ENCODE results near the gene SFXN3. TPM values are rescaled to one million over a fixed set of nuclear protein-coding genes. Genes with fewer than 3 reads are reported as not detected.
A peak's percentile ranks its signal among the peaks of the same experiment; 100 is the strongest.

SFXN3 gene
- polyA plus RNA-seq, 1 experiment: 77.8 TPM

DNA sequence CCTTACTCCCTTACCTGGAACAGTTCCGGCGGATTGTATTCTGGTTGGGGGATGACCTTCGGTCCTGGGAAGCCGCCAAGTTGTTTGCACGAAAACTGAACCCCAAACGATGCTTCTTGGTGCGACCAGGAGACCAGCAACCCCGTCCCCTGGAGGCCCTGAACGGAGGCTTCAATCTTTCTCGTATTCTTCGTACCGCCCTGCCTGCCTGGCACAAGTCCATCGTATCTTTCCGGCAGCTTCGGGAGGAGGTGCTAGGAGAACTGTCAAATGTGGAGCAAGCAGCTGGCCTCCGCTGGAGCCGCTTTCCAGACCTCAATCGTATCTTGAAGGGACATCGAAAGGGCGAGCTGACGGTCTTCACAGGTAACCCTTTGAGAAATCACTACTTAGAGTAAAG, 41.9 kb upstream of the SFXN3 start:
- Histone ChIP-seq H3K9me3 (ENCODE audit: control insufficient read depth, insufficient read depth, low read length) (no peaks in the 10 kb centered on the region; the same call in 1 of the 2 replicates), H3K4me3 (ENCODE audit: low read depth, low read length) (no peak overlapping the region), H3K27ac (ENCODE audit: low read depth, low read length) (no peak overlapping the region), H3K27me3 (ENCODE audit: control insufficient read depth, insufficient read depth, low read length) (no peaks in the 10 kb centered on the region)
- POLR2A ChIA-PET: no interaction called here
- no peak for DNase-seq (ENCODE audit: low read depth, low spot score)
- CTCF ChIA-PET: interaction anchor here (5.7 to 12.4 kb wide), 2 partner anchors 8 to 27 kb away, joined by 24 to 271 read pairs; no protein-coding TSS in a partner anchor
- TF ChIP-seq, protein P1, sequence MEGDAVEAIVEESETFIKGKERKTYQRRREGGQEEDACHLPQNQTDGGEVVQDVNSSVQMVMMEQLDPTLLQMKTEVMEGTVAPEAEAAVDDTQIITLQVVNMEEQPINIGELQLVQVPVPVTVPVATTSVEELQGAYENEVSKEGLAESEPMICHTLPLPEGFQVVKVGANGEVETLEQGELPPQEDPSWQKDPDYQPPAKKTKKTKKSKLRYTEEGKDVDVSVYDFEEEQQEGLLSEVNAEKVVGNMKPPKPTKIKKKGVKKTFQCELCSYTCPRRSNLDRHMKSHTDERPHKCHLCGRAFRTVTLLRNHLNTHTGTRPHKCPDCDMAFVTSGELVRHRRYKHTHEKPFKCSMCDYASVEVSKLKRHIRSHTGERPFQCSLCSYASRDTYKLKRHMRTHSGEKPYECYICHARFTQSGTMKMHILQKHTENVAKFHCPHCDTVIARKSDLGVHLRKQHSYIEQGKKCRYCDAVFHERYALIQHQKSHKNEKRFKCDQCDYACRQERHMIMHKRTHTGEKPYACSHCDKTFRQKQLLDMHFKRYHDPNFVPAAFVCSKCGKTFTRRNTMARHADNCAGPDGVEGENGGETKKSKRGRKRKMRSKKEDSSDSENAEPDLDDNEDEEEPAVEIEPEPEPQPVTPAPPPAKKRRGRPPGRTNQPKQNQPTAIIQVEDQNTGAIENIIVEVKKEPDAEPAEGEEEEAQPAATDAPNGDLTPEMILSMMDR (IDR thresholded peaks at IDR 0.05; ENCODE audit: low read depth, low read length): no peak

DNA sequence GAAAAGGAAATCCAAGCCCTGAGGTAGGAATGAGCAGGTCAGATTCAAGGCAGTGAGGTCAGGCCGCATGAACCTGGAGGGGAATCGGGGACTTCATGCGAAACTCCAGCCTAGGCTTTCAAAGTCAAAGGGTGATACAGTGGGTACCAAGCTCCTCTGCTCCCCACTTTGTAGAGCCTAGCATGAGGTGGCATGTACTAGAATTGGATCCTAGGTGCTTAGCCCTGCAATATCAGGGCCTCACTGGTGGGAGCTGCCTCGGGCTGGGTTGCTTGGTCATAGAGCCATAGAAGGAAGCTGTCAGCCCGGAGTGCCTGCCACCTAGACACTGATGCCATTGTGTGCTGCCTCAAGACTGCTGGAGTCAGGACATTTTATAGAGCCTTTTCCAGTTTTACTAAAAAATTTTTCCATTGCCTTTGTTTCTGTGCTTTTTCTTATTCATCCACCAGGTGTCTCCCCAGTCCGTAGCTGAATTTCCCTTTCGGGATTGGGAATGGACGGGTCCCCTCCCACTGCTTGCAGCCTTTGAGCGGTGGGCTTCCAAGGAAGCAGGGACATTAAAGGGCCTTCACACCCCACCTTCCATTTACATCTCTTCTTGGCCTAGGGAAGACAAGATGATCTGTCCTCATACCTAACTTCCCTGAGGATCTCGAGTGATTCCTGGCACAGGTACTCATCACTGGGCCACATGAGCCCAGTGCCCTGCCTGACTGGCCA, 36.9 kb upstream of the SFXN3 start:
- CTCF ChIA-PET: interaction anchor here (0.7 to 12.4 kb wide), 6 partner anchors 8 to 68 kb away, joined by 3 to 271 read pairs (median 4); partner anchors contain the start of gene KAZALD1
- TF ChIP-seq, protein P1 (IDR thresholded peaks at IDR 0.05; ENCODE audit: low read depth, low read length): peak; percentile 75

DNA sequence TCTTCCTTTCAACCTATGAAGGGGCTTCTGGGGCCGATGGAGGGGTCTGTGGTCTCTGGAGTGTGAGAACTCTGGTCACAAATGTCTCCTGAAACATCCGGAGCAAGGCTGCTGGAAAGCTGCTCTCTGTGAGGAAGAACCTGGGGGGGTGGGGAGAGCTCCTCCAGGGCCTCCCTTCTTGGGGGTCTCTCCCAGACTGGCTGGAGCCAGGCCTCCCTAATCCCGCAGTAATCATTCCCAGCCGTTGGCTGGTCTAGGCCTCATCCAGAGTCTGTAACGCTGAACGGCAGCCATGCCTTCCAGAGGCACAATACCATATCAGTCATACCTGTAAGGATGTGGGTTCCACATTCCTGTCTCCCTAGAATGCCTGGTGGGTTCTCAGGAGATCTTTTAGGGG, 35.9 kb upstream of the SFXN3 start:
- ChIA-PET POLR2A (no interaction called here), CTCF (interaction anchor here (0.9 to 12.4 kb wide), 5 partner anchors 13 to 146 kb away, joined by 3 to 271 read pairs (median 5); no protein-coding TSS in a partner anchor)
- DNase-seq (ENCODE audit: low read depth, low spot score): no peak
- H3K9me3 ChIP-seq (ENCODE audit: control insufficient read depth, insufficient read depth, low read length): no peaks in the 10 kb centered on the region; the same call in 1 of the 2 replicates
- TF ChIP-seq, protein P1 (IDR thresholded peaks at IDR 0.05; ENCODE audit: low read depth, low read length): no peak
- no peaks in the 10 kb centered on the region for H3K27me3 ChIP-seq (ENCODE audit: control insufficient read depth, insufficient read depth, low read length)
- H3K4me3 ChIP-seq (ENCODE audit: low read depth, low read length): no peak overlapping the region
- no peak overlapping the region for H3K27ac ChIP-seq (ENCODE audit: low read depth, low read length)

More for the DNA sequence above, 36.9 kb upstream of the SFXN3 start:
- no peaks in the 10 kb centered on the region; the same call in 1 of the 2 replicates for H3K9me3 ChIP-seq (ENCODE audit: control insufficient read depth, insufficient read depth, low read length)
- POLR2A ChIA-PET: interaction anchor here (1.3 kb wide), 1 partner anchor 82 kb away, joined by 3 read pairs; the partner anchor contains the start of gene SLF2
- no peak overlapping the region for H3K4me3 ChIP-seq (ENCODE audit: low read depth, low read length)
- H3K27ac ChIP-seq (ENCODE audit: low read depth, low read length): no peak overlapping the region
- DNase-seq (ENCODE audit: low read depth, low spot score): no peak
- H3K27me3 ChIP-seq (ENCODE audit: control insufficient read depth, insufficient read depth, low read length): no peaks in the 10 kb centered on the region

DNA sequence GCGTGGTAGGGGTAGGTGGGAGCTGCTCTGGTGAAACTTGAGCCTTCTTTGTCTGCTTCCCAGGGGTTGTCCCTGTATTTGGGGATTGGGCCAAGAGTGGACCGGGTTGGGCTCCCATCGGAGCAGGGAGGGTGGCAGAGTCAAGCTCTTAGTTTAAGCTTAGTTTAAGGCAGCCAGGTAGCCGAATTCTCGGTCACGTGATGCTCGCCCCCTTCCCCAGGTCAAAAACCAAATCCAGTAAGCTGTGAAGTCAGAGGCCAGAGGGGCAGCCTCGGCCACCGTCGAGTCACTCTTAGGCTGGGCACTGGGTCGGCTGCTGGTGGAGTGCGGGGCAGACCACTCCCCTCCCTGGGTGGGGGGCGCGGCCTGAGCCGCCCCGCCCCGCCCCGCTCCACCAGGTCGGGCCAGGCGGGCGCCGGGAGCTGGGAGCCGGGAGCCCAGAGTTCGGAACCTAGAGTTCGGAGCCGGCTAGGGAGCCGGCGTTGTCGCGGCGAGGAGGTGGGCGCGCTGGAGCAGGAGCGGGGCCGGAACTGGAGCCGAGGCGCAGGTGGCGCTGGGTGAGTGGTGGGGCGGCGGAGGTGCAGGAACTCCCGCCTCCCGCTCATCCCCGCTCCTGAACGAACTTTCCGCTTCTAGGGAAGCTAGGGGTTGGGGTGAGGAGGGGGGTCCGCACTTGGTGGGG, 34.2 kb upstream of the SFXN3 start:
- Histone ChIP-seq H3K27me3 (ENCODE audit: control insufficient read depth, insufficient read depth, low read length) (no peaks in the 10 kb centered on the region), H3K9me3 (ENCODE audit: control insufficient read depth, insufficient read depth, low read length) (no peaks in the 10 kb centered on the region; the same call in 1 of the 2 replicates), H3K4me3 (ENCODE audit: low read depth, low read length) (peak overlapping the region; percentile 90), H3K27ac (ENCODE audit: low read depth, low read length) (peak overlapping the region; percentile 95)
- ChIA-PET CTCF (interaction anchor here (1.4 to 12.4 kb wide), 7 partner anchors 10 to 45 kb away, joined by 3 to 271 read pairs (median 19); partner anchors contain the start of genes MRPL43, SEMA4G and TWNK), POLR2A (interaction anchor here (0.5 to 3.3 kb wide), 3 partner anchors 11 to 64 kb away, joined by 5 to 20 read pairs (median 7); no protein-coding TSS in a partner anchor)
- no peak for DNase-seq (ENCODE audit: low read depth, low spot score)
- TF ChIP-seq, protein P1 (IDR thresholded peaks at IDR 0.05; ENCODE audit: low read depth, low read length): no peak
